ENCODE results near the gene C4orf54. TPM values are rescaled to one million over a fixed set of nuclear protein-coding genes. Genes with fewer than 3 reads are reported as not detected.
A peak's percentile ranks its signal among the peaks of the same experiment; 100 is the strongest.

Gene C4orf54
- total and polyA plus RNA-seq, 5 donors: 0.68 to 10.0 (median 1.8) TPM

DNA sequence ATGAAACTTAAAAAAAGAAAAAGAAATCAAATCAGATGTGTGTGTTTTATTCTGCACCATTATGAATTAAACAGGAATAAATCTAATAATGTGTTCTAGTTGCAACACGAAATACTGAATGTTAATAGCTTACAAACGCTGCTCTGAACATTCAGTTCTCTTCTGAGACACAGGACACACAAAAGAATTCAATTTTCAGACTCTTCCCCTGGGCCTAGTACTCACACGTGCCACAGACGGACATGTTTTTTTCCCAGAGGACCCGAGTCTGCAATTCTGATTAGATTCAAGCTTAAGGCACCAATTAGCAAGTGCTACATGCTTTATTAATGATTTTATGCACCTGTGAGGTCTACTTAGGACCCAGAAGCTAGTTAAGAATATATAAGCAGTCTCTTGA lies 20.5 kb downstream of the C4orf54 start:
- WGBS: 44% methylated on average over 5 of the region's 5 CpGs
- no peaks in the 10 kb centered on the region for H3K27me3 ChIP-seq (ENCODE audit: control insufficient read depth, insufficient read depth)
- H3K9me3 ChIP-seq (ENCODE audit: control insufficient read depth, low read length): no peaks in the 10 kb centered on the region
- intact Hi-C loops (cut with DNase I): no loop called here
- DNase-seq (no peak), ATAC-seq (no peak)
- H3K4me1 ChIP-seq (ENCODE audit: control insufficient read depth, insufficient read depth, low read length): no peaks in the 10 kb centered on the region
- no peak overlapping the region for H3K27ac ChIP-seq (ENCODE audit: low read length)
- no peak overlapping the region for H3K4me3 ChIP-seq (ENCODE audit: low read length)

DNA sequence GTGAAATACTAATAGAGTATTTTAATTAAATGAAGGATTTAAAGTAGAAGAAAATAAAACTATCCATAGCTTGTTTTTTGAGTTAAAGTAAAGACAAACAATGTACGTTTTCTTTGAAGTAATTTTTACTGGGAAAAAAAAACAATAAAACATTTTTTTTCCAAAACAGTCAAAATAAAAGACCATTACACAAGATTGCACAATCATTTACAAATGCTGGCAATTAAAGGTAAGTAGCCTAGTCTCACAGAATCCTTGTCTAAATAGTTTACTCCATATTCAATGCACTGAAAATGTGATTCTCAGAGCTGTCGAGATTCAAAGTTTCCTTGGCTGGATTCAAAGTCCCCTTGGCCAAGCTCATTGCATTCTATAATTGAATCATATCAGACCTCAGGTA lies 21.2 kb downstream of the C4orf54 start:
- intact Hi-C loops (cut with DNase I): no loop called here
- no peaks in the 10 kb centered on the region for H3K4me1 ChIP-seq (ENCODE audit: control insufficient read depth, insufficient read depth, low read length)
- no peak overlapping the region for H3K4me3 ChIP-seq (ENCODE audit: low read length)
- no peaks in the 10 kb centered on the region for H3K27me3 ChIP-seq (ENCODE audit: control insufficient read depth, insufficient read depth)
- no peaks in the 10 kb centered on the region for H3K9me3 ChIP-seq (ENCODE audit: control insufficient read depth, low read length)
- no peak overlapping the region for H3K27ac ChIP-seq (ENCODE audit: low read length)
- DNase-seq: no peak
- no peak for ATAC-seq
- 87% methylated on average over 2 of the region's 2 CpGs for WGBS

DNA sequence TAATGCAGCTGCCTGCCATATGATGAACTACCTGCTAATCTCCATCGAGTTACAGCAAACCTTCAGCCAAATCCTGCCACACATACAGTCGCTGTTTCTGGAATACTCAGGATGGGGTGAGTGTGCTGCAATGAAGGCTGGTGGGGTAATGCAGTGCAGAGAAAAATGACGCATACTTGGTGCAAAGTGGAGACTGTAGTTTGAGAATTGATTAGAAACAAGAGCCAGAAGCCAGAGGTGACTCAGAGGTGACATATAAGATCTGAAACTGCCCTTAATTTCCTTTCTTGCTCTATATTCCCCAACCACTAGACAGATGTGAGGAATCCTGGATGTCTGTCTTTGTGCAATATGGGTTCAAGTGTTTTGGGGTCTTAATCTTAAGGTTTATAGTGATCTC lies 22.0 kb downstream of the C4orf54 start:
- H3K27me3 ChIP-seq (ENCODE audit: control insufficient read depth, insufficient read depth): no peaks in the 10 kb centered on the region
- WGBS: 87% methylated on average over 3 of the region's 3 CpGs
- H3K27ac ChIP-seq (ENCODE audit: low read length): no peak overlapping the region
- no peak overlapping the region for H3K4me3 ChIP-seq (ENCODE audit: low read length)
- DNase-seq: no peak
- intact Hi-C loops (cut with DNase I): no loop called here
- no peak for ATAC-seq
- H3K9me3 ChIP-seq (ENCODE audit: control insufficient read depth, low read length): no peaks in the 10 kb centered on the region
- H3K4me1 ChIP-seq (ENCODE audit: control insufficient read depth, insufficient read depth, low read length): no peaks in the 10 kb centered on the region

DNA sequence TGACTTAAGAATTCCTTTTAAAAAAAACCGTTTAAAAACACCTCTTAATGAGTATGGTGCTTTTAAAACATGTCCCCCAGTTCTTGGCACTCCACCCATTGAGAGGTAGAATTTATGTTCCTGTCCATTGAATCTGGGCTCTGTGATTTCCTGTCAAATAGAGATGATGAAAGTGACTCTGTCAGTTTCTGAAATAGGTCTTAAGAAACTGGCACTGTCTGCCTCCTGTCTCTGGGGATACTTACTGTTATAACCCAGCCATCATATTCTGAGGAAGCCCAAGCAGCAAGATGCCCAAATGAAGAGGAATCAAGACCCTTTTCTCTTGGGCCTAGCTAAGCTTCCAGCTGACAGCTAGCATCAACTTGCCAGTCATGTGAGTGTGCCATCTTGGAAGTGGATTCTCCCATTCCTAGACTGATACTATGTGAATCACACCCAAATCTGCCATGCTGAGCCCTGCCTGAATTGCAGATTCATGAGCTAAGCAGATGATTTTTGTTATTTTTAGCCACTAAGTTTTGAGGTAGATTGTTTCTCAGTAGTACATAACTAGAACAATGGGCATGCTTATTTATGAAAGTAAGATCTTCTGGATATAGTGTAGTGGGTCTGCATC lies 22.8 kb downstream of the C4orf54 start:
- H3K27ac ChIP-seq (ENCODE audit: low read length): no peak overlapping the region
- H3K4me1 ChIP-seq (ENCODE audit: control insufficient read depth, insufficient read depth, low read length): no peaks in the 10 kb centered on the region
- no peaks in the 10 kb centered on the region for H3K9me3 ChIP-seq (ENCODE audit: control insufficient read depth, low read length)
- H3K4me3 ChIP-seq (ENCODE audit: low read length): no peak overlapping the region
- intact Hi-C loops (cut with DNase I): no loop called here
- DNase-seq (no peak), ATAC-seq (no peak)
- WGBS: 48% methylated on average over 1 of the region's 1 CpG
- no peaks in the 10 kb centered on the region for H3K27me3 ChIP-seq (ENCODE audit: control insufficient read depth, insufficient read depth)

DNA sequence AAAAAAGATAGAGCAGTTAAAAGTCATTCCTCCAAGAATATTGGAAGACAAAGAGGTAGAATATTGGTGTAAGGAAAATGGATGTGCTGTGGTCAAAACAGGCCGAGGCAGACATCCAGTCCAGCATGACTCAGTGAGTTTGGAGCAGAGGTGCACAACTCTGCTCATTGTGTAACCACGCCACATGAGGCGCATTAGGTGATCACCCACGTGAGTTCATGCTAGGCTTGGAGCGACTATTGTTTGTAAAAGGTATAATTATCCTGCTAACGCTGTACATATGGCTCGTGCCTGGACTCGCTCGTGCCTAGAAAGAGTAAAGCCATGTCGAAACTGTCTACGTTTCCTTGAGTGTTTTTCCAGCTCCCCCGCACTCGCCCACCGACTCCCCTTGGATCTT lies 23.9 kb downstream of the C4orf54 start:
- no peaks in the 10 kb centered on the region for H3K9me3 ChIP-seq (ENCODE audit: control insufficient read depth, low read length)
- DNase-seq (no peak), ATAC-seq (no peak)
- no peaks in the 10 kb centered on the region for H3K4me1 ChIP-seq (ENCODE audit: control insufficient read depth, insufficient read depth, low read length)
- intact Hi-C loops (cut with DNase I): no loop called here
- WGBS: 90% methylated on average over 14 of the region's 14 CpGs
- H3K27ac ChIP-seq (ENCODE audit: low read length): no peak overlapping the region
- no peak overlapping the region for H3K4me3 ChIP-seq (ENCODE audit: low read length)
- H3K27me3 ChIP-seq (ENCODE audit: control insufficient read depth, insufficient read depth): no peaks in the 10 kb centered on the region

DNA sequence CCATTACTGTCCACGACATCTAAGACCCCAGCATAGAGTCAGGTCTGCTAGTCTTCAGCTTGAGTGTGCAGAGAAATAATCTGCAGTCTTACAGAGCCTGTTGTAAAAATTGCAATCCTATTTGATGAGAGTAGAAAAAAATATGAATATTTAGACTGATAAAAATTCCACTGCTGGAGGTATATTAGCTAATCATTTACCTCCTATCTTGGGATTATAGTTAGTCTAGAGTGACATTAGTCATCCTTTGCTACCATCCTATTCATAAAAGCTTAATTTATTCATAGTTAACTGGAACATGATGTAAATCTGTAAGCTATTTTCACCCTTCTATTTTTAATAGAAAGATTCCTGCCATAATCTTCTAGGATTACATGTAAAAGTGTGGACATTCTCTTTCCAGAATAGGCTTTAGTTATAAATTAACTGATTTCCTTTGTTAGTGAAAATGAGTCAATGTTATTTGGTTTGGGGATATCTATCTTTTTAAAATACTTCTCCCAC lies 26.7 kb downstream of the C4orf54 start:
- ATAC-seq (no peak), DNase-seq (no peak)
- no peaks in the 10 kb centered on the region for H3K9me3 ChIP-seq (ENCODE audit: control insufficient read depth, low read length)
- no peaks in the 10 kb centered on the region for H3K27me3 ChIP-seq (ENCODE audit: control insufficient read depth, insufficient read depth)
- no peak overlapping the region for H3K27ac ChIP-seq (ENCODE audit: low read length)
- intact Hi-C loops (cut with DNase I): no loop called here
- no peaks in the 10 kb centered on the region for H3K4me1 ChIP-seq (ENCODE audit: control insufficient read depth, insufficient read depth, low read length)
- 66% methylated on average over 1 of the region's 1 CpG for WGBS
- no peak overlapping the region for H3K4me3 ChIP-seq (ENCODE audit: low read length)

DNA sequence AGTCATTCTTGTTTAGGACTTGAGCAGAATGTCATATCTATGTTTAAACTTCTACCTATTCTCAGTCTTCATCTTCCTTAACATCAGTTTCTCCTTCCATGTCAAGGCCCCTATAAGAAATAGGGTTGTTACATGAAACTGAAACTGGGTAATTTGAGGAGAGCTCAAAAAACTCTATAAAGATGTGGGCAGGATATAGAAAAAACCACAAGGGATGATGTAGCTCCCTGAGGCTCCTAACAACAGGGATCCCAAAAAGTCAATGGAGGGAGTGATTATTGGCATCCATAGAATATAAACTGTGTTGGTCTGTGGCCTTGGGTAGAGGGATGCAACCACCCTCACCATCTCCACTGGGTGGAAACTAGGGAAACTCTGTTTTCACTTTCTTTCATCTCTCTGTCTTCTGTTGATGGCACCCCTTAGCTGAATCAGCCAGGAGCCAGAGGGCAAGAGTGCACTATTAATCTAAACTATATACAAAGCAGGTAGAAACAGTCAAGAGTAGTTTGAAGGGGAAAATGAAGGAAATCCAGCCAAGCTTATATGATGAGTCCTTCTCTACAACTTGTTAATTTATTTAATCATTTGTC lies 27.6 kb downstream of the C4orf54 start:
- DNase-seq (no peak), ATAC-seq (no peak)
- no peak overlapping the region for H3K27ac ChIP-seq (ENCODE audit: low read length)
- H3K4me1 ChIP-seq (ENCODE audit: control insufficient read depth, insufficient read depth, low read length): no peaks in the 10 kb centered on the region
- H3K9me3 ChIP-seq (ENCODE audit: control insufficient read depth, low read length): no peaks in the 10 kb centered on the region
- intact Hi-C loops (cut with DNase I): no loop called here
- no peaks in the 10 kb centered on the region for H3K27me3 ChIP-seq (ENCODE audit: control insufficient read depth, insufficient read depth)
- H3K4me3 ChIP-seq (ENCODE audit: low read length): no peak overlapping the region

DNA sequence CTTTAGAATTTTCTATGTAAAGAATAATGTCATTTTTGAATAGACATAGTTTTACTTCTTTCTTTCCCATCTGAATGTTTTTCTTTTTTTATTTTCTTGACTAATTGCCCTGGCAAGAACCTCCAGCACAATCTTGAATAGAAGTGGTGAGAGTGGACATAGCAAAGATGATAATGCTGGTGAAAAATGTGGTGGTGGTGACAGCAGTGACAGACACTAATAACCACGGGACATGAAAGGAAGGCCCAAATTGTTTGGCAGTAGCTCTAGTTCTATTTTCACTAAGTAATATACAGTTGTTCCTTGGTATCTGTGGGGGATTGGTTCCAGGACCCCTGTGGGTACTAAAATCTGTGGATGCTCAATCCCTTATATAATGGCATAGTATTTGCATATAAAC lies 29.6 kb downstream of the C4orf54 start:
- Histone ChIP-seq H3K27me3 (ENCODE audit: control insufficient read depth, insufficient read depth) (no peaks in the 10 kb centered on the region), H3K27ac (ENCODE audit: low read length) (no peak overlapping the region), H3K9me3 (ENCODE audit: control insufficient read depth, low read length) (no peaks in the 10 kb centered on the region), H3K4me1 (ENCODE audit: control insufficient read depth, insufficient read depth, low read length) (no peaks in the 10 kb centered on the region), H3K4me3 (ENCODE audit: low read length) (no peak overlapping the region)
- no peak for DNase-seq
- intact Hi-C loops (cut with DNase I): no loop called here
- 30% methylated on average over 1 of the region's 1 CpG for WGBS
- ATAC-seq: peak in 1 of 2 donors; percentile 56

DNA sequence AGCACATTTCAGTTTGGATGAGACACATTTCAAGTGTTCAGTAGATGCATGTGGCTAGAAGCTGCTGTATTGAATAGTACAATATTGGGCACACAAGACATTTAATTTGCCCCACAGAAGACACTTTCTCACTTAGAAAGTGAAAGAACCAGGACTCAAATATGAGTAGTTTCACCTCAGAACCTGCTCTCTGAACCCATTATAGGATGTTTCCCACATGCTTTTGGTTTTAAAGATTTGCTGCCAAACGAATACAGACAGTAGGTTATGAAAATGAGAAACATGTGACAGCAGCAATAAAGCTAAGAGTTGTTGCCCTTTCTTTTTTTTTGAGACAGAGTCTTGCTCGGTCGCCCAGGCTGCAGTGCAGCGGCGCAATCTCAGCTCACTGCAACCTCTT lies 32.3 kb downstream of the C4orf54 start:
- Histone ChIP-seq H3K4me1 (ENCODE audit: control insufficient read depth, insufficient read depth, low read length) (no peaks in the 10 kb centered on the region), H3K9me3 (ENCODE audit: control insufficient read depth, low read length) (no peaks in the 10 kb centered on the region), H3K4me3 (ENCODE audit: low read length) (no peak overlapping the region), H3K27ac (ENCODE audit: low read length) (no peak overlapping the region), H3K27me3 (ENCODE audit: control insufficient read depth, insufficient read depth) (no peaks in the 10 kb centered on the region)
- 79% methylated on average over 5 of the region's 5 CpGs for WGBS
- DNase-seq (peak in 1 of 3 donors; percentile 27), ATAC-seq (no peak)
- intact Hi-C loops (cut with DNase I): no loop called here

DNA sequence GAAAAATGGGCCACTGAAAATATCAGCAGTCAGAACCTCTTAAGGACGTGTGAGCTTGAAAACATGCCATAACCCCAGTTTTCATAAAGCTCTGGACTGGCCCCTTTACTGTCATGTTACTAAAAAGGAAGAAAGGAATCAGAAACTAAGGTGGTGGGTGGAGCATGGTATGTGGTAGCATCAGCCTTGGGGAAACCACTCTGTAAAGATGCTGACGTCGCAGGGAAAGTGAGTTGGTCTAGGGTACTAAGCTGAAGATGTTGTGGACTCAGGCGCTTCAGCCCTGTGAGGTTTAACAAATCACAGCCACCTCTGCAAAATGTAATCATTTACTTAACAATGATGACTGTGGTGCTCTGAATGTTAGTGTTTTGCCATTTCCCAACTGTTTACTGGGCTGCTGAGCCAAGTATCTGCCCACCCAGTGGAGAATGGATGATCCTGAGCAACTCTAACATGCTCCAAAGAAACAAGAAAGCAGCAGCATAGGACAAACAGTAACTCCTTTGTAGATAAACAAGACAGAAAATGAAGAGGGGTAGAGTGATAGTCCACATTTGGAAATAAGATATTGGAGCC lies 33.4 kb downstream of the C4orf54 start:
- Histone ChIP-seq H3K9me3 (ENCODE audit: control insufficient read depth, low read length) (no peaks in the 10 kb centered on the region), H3K27ac (ENCODE audit: low read length) (peak overlapping the region; percentile 84), H3K4me1 (ENCODE audit: control insufficient read depth, insufficient read depth, low read length) (no peaks in the 10 kb centered on the region), H3K27me3 (ENCODE audit: control insufficient read depth, insufficient read depth) (no peaks in the 10 kb centered on the region), H3K4me3 (ENCODE audit: low read length) (no peak overlapping the region)
- ATAC-seq: no peak
- no peak for DNase-seq
- 67% methylated on average over 4 of the region's 4 CpGs for whole genome bisulfite sequencing
- intact Hi-C loops (cut with DNase I): no loop called here

DNA sequence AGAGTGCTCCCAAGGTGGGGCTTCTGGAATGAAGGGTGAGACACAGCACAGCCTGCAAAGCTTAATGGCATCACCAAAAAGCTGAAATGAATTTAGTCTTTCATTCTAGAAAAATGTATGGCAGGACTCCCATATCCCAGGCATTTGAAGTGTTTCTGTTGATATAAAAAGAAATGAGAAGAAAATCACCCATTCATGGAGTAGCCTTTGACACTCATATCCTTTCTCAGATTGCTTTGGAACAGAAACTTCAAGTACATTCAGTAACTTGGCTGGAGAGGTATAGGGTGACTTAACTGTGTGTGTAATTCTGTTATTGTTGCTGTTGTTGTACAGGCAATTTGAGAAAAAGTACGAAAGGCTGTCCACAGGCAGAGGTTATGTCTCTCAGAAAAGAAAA lies 35.3 kb downstream of the C4orf54 start:
- 71% methylated on average over 1 of the region's 1 CpG for WGBS
- DNase-seq (no peak), ATAC-seq (no peak)
- Histone ChIP-seq H3K4me3 (ENCODE audit: low read length) (no peak overlapping the region), H3K27ac (ENCODE audit: low read length) (no peak overlapping the region), H3K27me3 (ENCODE audit: control insufficient read depth, insufficient read depth) (no peaks in the 10 kb centered on the region), H3K9me3 (ENCODE audit: control insufficient read depth, low read length) (no peaks in the 10 kb centered on the region), H3K4me1 (ENCODE audit: control insufficient read depth, insufficient read depth, low read length) (no peaks in the 10 kb centered on the region)
- intact Hi-C loops (cut with DNase I): no loop called here

Measured in right cardiac atrium (tissue), 5 donors.